Common myeloid progenitor, CD34-positive (primary cell): ENCODE results near the gene PDZD7.

Experiments used
- CTCF ChIA-PET: fragments of 350-600 bp; sonication (Branson Sonifier 250); formaldehyde crosslinking; loops from one replicate; lab custom pipeline; 2021; ENCODE audit warnings: antibody characterized with exemption; lab: Charles Lee
- POLR2A ChIA-PET: fragments of 350-600 bp; sonication (Branson Sonifier 250); formaldehyde crosslinking; loops from one replicate; lab custom pipeline; 2021; ENCODE audit warnings: antibody characterized with exemption; lab: Charles Lee
- DNase-seq, 3 donors: peaks; one replicate each; pipeline versions ENCODE4 v3.0.0 to v3.0.0-alpha.2; 2013
- H3K27ac ChIP-seq, 2 experiments: 1 replicate in 1 of 2; 2 replicates in 1 of 2; pipeline ENCODE4 v1.7.0; 2013; ENCODE audit warnings: inconsistent platforms in 2 of 2, low read length in 2 of 2, mild to moderate bottlenecking in 2 of 2, low read depth in 1 of 2, moderate library complexity in 1 of 2; ENCODE audit not compliant: severe bottlenecking in 2 of 2, insufficient read depth in 1 of 2, poor library complexity in 1 of 2
- H3K27me3 ChIP-seq, 5 experiments: replicated peaks in 2 of 5; 1 replicate in 3 of 5; 2 replicates in 2 of 5; pipeline versions ENCODE4 v1.6.1 to v1.7.0; 2013; ENCODE audit warnings: low read length in 4 of 5, mild to moderate bottlenecking in 2 of 5, moderate library complexity in 2 of 5, inconsistent platforms in 1 of 5; ENCODE audit not compliant: insufficient read depth in 5 of 5, control insufficient read depth in 4 of 5
- H3K36me3 ChIP-seq, 4 experiments: 1 replicate in 2 of 4; 2 replicates in 2 of 4; pipeline versions ENCODE4 v1.6.1 to v1.7.0; 2013; ENCODE audit warnings: low read length in 3 of 4, control low read depth in 1 of 4, mild to moderate bottlenecking in 1 of 4; ENCODE audit not compliant: control insufficient read depth in 4 of 4, insufficient read depth in 4 of 4
- H3K4me1 ChIP-seq, 4 experiments: 1 replicate in 3 of 4; 2 replicates in 1 of 4; pipeline versions ENCODE4 v1.6.1 to v1.7.1; 2013; ENCODE audit warnings: low read length in 3 of 4, mild to moderate bottlenecking in 3 of 4, control low read depth in 1 of 4, inconsistent platforms in 1 of 4, moderate library complexity in 1 of 4; ENCODE audit not compliant: control insufficient read depth in 4 of 4, insufficient read depth in 4 of 4; ENCODE audit errors: control extremely low read depth in 1 of 4
- H3K4me3 ChIP-seq, 7 experiments: 1 replicate in 4 of 7; 2 replicates in 3 of 7; pipeline versions ENCODE4 v1.5.1 to v1.7.0; 2013; ENCODE audit warnings: mild to moderate bottlenecking in 7 of 7, low read length in 6 of 7, moderate library complexity in 6 of 7, inconsistent platforms in 2 of 7, low read depth in 2 of 7, control low read depth in 1 of 7; ENCODE audit not compliant: insufficient read depth in 4 of 7, control insufficient read depth in 1 of 7; ENCODE audit errors: extremely low read depth in 1 of 7
- H3K9me3 ChIP-seq, 5 experiments: 1 replicate in 4 of 5; 2 replicates in 1 of 5; pipeline versions ENCODE4 v1.6.1 to v1.7.1; 2013; ENCODE audit warnings: low read length in 4 of 5, mild to moderate bottlenecking in 2 of 5, inconsistent platforms in 1 of 5, low read depth in 1 of 5, moderate library complexity in 1 of 5; ENCODE audit not compliant: control insufficient read depth in 4 of 5, insufficient read depth in 2 of 5; ENCODE audit errors: control extremely low read depth in 1 of 5
- WGBS: methylation state at CpG from one replicate; pipeline ENCODE4 v1.1.5; 2013; ENCODE audit not compliant: insufficient coverage; 5-methylcytosine and 5-hydroxymethylcytosine counted together

PDZD7 gene

DNA sequence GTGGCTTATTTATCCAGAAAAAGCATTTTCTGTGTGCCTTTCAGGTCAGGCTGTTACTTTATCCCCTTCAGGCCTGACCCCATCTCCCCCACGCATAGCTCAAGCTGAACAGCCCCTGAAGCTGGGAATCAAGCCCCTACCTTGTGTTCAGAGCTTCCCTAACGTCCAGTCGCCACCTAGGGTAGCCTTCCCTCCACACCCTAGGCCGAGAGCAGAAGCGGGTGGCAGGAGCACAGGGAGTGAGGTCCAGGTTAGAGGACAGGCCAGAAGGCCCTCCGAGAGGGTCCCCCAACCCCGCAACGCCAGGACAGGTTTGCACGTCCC lies 62.1 kb downstream of the PDZD7 start:
- Histone ChIP-seq H3K27me3 (peaks cover 0 to 4% (median 2%) of the 10 kb centered on the region in 5 experiments), H3K4me3 (peak overlapping the region in 6 of 7 experiments; percentile 17 to 69 (median 44)), H3K27ac (no peak overlapping the region), H3K9me3 (no peaks in the 10 kb centered on the region), H3K36me3 (peaks cover 2 to 24% (median 7%) of the 10 kb centered on the region in 4 experiments), H3K4me1 (peaks cover 0 to 19% (median 13%) of the 10 kb centered on the region in 4 experiments)
- ChIA-PET CTCF (interaction anchor here (0.7 to 9.1 kb wide), 12 partner anchors 8 to 132 kb away, joined by 3 to 82 read pairs (median 6); partner anchors contain the start of genes MRPL43 and TWNK), POLR2A (no interaction called here)
- WGBS: 43% methylated on average over 7 of the region's 9 CpGs
- no peak for DNase-seq

DNA sequence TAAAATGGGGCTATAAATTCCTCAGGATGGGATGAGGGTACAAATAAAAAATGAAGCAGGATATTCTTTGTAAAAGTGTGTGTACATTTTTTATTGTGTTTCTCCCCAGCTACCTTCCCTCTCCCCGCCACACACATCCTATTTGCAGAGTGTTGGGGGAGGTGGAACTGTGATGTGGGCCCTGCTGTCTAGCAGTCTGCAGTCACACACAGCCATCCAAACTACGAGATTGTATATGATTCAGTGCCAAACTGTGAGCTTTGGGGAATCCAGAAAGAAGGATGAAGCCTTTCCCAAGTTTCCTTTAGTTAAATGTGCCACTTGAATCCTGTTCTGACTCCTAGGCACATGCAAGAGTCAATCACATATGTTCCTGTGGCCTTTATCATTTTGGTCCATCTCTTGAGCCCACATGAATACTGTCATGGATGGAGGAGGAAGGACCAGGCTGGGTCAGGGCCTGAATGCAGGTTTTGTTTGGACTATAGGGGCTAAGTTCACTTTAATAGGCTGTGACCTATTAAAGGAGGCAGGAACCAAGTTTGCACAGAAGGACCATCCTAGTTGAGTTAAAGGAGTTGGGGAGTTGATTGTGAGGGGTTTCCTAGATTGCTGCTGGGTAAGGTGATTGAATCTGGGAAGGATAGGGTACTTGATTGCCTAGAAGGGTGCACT lies 62.7 kb downstream of the PDZD7 start:
- H3K4me3 ChIP-seq: no peak overlapping the region

DNA sequence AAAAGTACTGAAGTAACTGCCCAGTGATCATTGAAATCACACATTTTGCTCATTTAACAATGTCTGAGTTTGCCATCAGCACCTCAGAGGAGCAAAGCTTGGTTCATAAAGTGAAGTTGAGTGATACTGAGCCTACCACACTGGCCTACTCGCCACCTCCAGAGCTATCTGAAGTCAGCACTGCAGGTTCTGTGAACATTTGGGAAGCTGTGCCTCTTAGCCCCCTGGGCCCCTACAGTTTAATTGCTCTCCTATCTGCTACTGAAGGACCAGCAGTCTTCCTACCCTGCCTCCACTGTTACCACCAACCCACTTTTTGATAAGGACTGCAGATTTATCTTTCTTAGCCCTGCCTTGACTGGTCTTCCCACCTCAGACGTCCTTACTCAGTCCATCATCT lies 63.6 kb downstream of the PDZD7 start:
- 88% methylated on average over 2 of the region's 2 CpGs for WGBS
- Histone ChIP-seq H3K27me3 (peaks cover 0 to 4% (median 2%) of the 10 kb centered on the region in 5 experiments), H3K4me1 (peaks cover 0 to 19% (median 13%) of the 10 kb centered on the region in 4 experiments), H3K27ac (no peak overlapping the region), H3K4me3 (no peak overlapping the region), H3K36me3 (peaks cover 2 to 38% (median 10%) of the 10 kb centered on the region in 4 experiments), H3K9me3 (no peaks in the 10 kb centered on the region)
- ChIA-PET POLR2A (interaction anchor here (0.6 to 0.7 kb wide), 2 partner anchors 442 to 467 kb away, joined by 3 to 5 read pairs; no protein-coding TSS in a partner anchor), CTCF (interaction anchor here (1.4 to 9.1 kb wide), 7 partner anchors 9 to 50 kb away, joined by 3 to 82 read pairs (median 5); partner anchors contain the start of genes MRPL43 and TWNK)
- DNase-seq: no peak

More for the DNA sequence above, 62.7 kb downstream of the PDZD7 start:
- 100% methylated on average over 1 of the region's 2 CpGs for WGBS
- peaks cover 2 to 29% (median 8%) of the 10 kb centered on the region in 4 experiments for H3K36me3 ChIP-seq
- H3K9me3 ChIP-seq: no peaks in the 10 kb centered on the region
- H3K27ac ChIP-seq: no peak overlapping the region
- POLR2A ChIA-PET: interaction anchor here (0.6 kb wide), 1 partner anchor 443 kb away, joined by 5 read pairs; no protein-coding TSS in a partner anchor
- CTCF ChIA-PET: interaction anchor here (0.7 to 9.1 kb wide), 15 partner anchors 8 to 133 kb away, joined by 3 to 82 read pairs (median 5); partner anchors contain the start of genes MRPL43 and TWNK
- DNase-seq: no peak
- H3K4me1 ChIP-seq: peaks cover 0 to 19% (median 13%) of the 10 kb centered on the region in 4 experiments
- peaks cover 0 to 4% (median 2%) of the 10 kb centered on the region in 5 experiments for H3K27me3 ChIP-seq

DNA sequence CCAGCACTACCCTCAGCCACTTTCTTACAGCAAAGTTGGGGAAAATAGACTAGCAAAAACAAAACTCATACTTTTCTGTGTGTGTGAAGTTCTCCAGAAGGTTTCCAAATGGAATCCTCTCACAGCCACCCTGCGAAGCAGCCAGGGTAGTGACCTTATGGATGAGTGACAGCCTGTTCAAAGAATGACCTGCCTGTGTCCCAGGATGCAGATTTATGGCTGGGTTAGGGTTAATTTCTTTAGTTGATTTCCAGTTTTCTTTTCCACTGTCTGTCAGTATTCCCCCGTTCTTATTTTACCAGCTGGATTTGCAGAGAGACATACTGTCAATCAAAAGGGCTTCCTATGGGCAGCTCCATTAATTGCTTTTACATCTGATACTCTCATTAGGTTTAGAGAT lies 64.0 kb downstream of the PDZD7 start:
- ChIA-PET CTCF (interaction anchor here (0.8 to 9.1 kb wide), 9 partner anchors 9 to 50 kb away, joined by 3 to 82 read pairs (median 5); partner anchors contain the start of genes MRPL43 and TWNK), POLR2A (interaction anchor here (0.7 kb wide), 1 partner anchor 467 kb away, joined by 3 read pairs; no protein-coding TSS in a partner anchor)
- H3K4me3 ChIP-seq: no peak overlapping the region
- no peaks in the 10 kb centered on the region for H3K9me3 ChIP-seq
- no CpG with 5 or more reads among the region's 2 CpGs for WGBS
- peaks cover 0 to 4% (median 2%) of the 10 kb centered on the region in 5 experiments for H3K27me3 ChIP-seq
- no peak for DNase-seq
- H3K27ac ChIP-seq: no peak overlapping the region
- H3K4me1 ChIP-seq: peaks cover 0 to 19% (median 13%) of the 10 kb centered on the region in 4 experiments
- peaks cover 2 to 41% (median 12%) of the 10 kb centered on the region in 4 experiments for H3K36me3 ChIP-seq

DNA sequence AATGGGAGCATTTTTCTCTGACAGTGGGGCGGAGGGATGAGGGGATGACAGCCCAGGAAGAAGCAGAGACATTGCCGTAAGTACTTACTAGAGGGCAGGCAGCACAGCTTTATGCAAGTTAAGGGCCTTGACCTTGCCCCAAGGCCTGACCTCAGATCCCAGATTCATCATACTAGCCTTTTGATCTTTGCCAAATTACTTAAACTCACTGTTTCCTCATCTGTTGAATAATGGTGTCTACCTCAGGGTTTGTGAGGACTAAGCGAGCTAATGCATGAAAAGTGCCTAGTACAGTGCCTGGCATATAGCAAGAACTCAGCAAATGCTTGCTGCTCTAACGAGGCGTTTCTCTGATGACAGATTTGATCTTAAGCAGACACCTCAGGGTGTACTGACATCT lies 65.1 kb downstream of the PDZD7 start:
- Histone ChIP-seq H3K9me3 (no peaks in the 10 kb centered on the region), H3K4me1 (peaks cover 0 to 19% (median 13%) of the 10 kb centered on the region in 4 experiments), H3K4me3 (no peak overlapping the region), H3K36me3 (peaks cover 2 to 46% (median 14%) of the 10 kb centered on the region in 4 experiments), H3K27me3 (peaks cover 0 to 4% (median under 1%) of the 10 kb centered on the region in 5 experiments), H3K27ac (no peak overlapping the region)
- POLR2A ChIA-PET: interaction anchor here (0.6 kb wide), 1 partner anchor 17 kb away, joined by 3 read pairs; no protein-coding TSS in a partner anchor
- WGBS: 94% methylated on average over 5 of the region's 5 CpGs
- no peak for DNase-seq
- CTCF ChIA-PET: interaction anchor here (0.6 to 9.1 kb wide), 11 partner anchors 11 to 249 kb away, joined by 3 to 82 read pairs (median 4); partner anchors contain the start of genes MRPL43 and TWNK

DNA sequence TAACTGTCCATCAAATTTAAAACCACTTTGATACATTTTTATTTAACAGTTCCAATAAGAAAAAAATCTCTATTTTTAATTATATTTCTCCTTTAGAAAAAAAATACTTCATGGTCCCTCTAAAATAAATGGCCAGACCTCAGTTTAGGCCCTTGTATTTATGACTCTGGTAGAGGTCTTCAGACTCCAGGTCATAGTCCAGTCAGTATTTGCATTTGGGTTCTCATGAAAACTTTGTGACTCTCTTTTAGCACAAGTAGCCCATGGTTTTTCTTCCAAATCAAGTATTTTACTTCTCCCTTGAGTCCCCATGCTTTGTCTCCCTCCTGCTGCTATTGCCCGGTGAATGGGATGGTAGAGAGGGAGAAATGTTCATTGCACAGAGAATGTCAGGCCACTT lies 67.1 kb downstream of the PDZD7 start:
- WGBS: 100% methylated on average over 1 of the region's 1 CpG
- Histone ChIP-seq H3K4me1 (peaks cover 0 to 11% (median 3%) of the 10 kb centered on the region in 4 experiments), H3K4me3 (no peak overlapping the region), H3K27ac (no peak overlapping the region), H3K9me3 (no peaks in the 10 kb centered on the region), H3K27me3 (no peaks in the 10 kb centered on the region), H3K36me3 (peaks cover 7 to 51% (median 26%) of the 10 kb centered on the region in 4 experiments)
- no peak for DNase-seq
- POLR2A ChIA-PET: no interaction called here
- CTCF ChIA-PET: interaction anchor here (9.1 kb wide), 1 partner anchor 53 kb away, joined by 82 read pairs; no protein-coding TSS in a partner anchor
